ENCODE measurements around the gene SCN5A. TPM values are rescaled to one million over a fixed set of nuclear protein-coding genes. Genes with fewer than 3 reads are reported as not detected.

SCN5A gene
- total RNA-seq, 4 donors from 2014 or later, result 0.50 to 1.7 (median 0.81) TPM; not detected in 1

- no peak for TF ChIP-seq POLR2AphosphoS5 (IDR thresholded peaks at IDR 0.05)
- H3K9me3 ChIP-seq, result no peaks in the 10 kb centered on the region
- no peak overlapping the region for H3K27ac ChIP-seq
- no peak overlapping the region for H3K4me3 ChIP-seq
- H3K36me3 ChIP-seq, result no peaks in the 10 kb centered on the region
- H3K4me1 ChIP-seq, result no peaks in the 10 kb centered on the region
- no peaks in the 10 kb centered on the region for H3K27me3 ChIP-seq
- no peak for ATAC-seq
- WGBS, 2 donors (ENCODE audit: low coverage in 1 of 2), result 100% methylated on average over 2 of the region's 6 CpGs; no CpG with 5 or more reads in 1 of the 2 donors
Measured at GRCh38 chr3:38582316-38582715, 67.2 kb downstream of the SCN5A start.

DNA sequence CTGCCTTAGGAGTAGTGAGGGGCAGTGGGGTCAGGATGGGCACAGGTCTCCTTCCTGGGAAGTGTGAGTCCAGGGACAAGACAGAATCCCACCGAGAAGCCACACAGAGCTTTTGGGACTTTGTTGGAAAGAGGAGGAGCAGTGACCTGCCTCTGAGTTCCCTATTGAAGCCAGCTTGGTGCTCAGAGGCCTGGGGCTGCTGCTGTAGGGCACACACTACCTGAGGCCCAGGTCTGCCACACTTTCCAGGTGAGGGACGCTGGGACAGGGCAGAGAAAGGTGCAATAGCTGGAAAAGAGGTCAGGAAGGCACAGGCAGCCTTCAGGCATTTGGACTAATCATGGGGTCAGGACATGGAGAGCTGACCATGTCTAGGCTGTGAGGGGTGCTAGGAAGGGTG lies 67.7 kb downstream of the SCN5A start:
- Histone ChIP-seq H3K27me3 (no peaks in the 10 kb centered on the region), H3K36me3 (no peaks in the 10 kb centered on the region), H3K4me1 (no peaks in the 10 kb centered on the region)

DNA sequence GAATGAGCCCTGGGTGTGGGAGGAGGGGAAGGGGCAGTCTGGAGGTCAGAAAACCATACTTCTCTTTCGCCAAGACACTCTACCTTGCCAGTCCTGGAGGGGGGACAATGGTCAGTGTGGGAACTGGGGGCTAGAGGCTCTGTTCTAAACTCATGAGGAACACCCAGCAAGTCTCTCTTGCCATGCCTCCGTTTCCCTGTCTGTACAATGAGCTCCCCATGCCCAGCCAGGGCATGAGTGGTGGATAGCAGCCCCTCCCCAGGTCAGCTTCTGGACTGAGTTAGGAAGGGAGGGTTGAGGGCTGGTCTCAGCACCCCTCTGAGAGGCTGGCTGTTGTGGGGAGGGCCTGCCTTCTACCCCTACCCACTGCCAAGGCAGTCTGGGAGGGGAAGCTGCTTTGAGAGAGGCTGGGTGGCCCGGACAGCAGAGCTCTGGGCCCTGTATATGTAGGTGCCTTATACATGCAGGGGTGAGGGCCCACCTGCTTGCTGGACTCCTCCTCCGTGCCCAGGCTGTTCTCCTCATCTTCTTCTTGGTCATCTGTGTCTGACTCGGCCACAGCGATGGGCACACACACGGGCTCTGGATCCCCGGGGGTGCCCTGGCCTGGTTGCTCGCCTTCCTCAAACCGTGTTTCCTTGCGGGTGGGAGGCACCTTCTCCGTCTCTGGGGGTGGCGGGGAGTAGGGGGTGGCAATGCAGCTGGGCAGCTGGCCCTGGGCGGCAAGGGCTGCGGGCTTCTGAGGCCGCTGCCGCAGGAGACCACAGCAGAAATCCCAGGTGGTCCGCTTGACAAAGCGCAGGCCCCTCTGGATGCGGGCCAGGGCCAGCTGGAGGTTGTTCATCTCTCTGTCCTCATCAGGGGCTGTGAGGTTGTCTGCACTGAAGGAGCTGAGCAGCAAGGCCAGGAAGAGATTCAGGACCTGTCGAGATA lies 68.8 kb downstream of the SCN5A start:
- Histone ChIP-seq H3K27me3 (peaks cover 3% of the 10 kb centered on the region), H3K27ac (no peak overlapping the region), H3K36me3 (no peaks in the 10 kb centered on the region), H3K4me1 (no peaks in the 10 kb centered on the region), H3K4me3 (no peak overlapping the region), H3K9me3 (no peaks in the 10 kb centered on the region)
- TF ChIP-seq, protein P1, sequence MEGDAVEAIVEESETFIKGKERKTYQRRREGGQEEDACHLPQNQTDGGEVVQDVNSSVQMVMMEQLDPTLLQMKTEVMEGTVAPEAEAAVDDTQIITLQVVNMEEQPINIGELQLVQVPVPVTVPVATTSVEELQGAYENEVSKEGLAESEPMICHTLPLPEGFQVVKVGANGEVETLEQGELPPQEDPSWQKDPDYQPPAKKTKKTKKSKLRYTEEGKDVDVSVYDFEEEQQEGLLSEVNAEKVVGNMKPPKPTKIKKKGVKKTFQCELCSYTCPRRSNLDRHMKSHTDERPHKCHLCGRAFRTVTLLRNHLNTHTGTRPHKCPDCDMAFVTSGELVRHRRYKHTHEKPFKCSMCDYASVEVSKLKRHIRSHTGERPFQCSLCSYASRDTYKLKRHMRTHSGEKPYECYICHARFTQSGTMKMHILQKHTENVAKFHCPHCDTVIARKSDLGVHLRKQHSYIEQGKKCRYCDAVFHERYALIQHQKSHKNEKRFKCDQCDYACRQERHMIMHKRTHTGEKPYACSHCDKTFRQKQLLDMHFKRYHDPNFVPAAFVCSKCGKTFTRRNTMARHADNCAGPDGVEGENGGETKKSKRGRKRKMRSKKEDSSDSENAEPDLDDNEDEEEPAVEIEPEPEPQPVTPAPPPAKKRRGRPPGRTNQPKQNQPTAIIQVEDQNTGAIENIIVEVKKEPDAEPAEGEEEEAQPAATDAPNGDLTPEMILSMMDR (IDR thresholded peaks at IDR 0.05), result no peak
- TF ChIP-seq POLR2AphosphoS5 (IDR thresholded peaks at IDR 0.05), result no peak
- TF ChIP-seq EP300 (IDR thresholded peaks at IDR 0.05), result no peak
- TF ChIP-seq POLR2A (IDR thresholded peaks at IDR 0.05), result no peak
- no peak for ATAC-seq
- WGBS, 2 donors (ENCODE audit: low coverage in 1 of 2), result 0 to 72% methylated on average over 1 to 2 of the region's 21 CpGs

More for the DNA sequence above, 67.7 kb downstream of the SCN5A start:
- H3K4me3 ChIP-seq, result no peak overlapping the region
- WGBS, 2 donors (ENCODE audit: low coverage in 1 of 2), result no CpG with 5 or more reads among the region's 2 CpGs
- ATAC-seq, result no peak
- H3K9me3 ChIP-seq, result no peaks in the 10 kb centered on the region
- no peak for TF ChIP-seq POLR2A (IDR thresholded peaks at IDR 0.05)
- TF ChIP-seq EP300 (IDR thresholded peaks at IDR 0.05), result no peak
- TF ChIP-seq, protein P1 (IDR thresholded peaks at IDR 0.05), result no peak
- TF ChIP-seq POLR2AphosphoS5 (IDR thresholded peaks at IDR 0.05), result no peak
- no peak overlapping the region for H3K27ac ChIP-seq

DNA sequence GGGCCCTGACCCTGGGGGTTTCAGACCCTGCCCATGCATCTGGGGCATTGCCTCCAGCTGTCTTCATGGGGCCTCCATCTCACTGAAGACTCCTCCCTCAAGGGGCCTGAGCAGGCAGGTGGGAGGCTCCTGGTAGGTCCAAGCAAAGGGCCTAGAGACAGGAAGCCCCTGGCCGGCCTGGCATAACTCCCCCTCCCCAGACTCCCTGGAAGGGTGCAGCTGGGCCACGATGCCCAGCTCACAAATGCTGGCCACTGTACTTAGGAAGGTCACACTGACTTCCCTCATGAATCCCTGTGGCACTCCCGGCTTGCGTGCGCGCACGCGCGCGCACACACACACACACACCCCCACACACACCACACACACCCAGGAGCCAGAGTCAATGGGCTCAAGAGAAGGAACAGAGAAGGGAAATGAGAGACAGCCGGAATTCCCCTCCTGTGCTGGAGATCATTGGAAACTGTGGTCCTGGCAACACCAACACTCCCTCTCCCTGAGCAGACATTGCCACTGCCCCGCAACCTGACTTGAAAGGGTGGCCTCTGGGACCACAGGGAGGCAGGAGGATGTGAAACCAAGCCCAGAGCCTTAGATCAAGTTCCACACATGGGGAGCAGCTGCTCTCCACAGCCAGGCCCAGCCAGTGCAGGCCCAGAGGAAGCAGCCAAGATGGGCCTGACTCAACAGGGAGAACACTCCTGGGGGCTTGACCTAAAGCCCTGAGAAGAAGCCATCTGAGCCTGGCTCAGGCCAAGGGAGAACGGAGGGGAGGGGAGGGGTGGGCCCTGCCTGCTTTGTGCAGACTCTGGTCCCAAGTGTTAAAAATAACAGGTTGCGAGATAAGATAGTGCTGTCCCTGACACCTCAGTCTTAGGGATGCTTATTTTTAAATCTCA lies 69.7 kb downstream of the SCN5A start:
- Histone ChIP-seq H3K27ac (no peak overlapping the region), H3K27me3 (peaks cover 3% of the 10 kb centered on the region), H3K36me3 (no peaks in the 10 kb centered on the region), H3K4me1 (no peaks in the 10 kb centered on the region), H3K4me3 (no peak overlapping the region), H3K9me3 (no peaks in the 10 kb centered on the region)
- TF ChIP-seq POLR2A (IDR thresholded peaks at IDR 0.05) (no peak), POLR2AphosphoS5 (IDR thresholded peaks at IDR 0.05) (no peak), EP300 (IDR thresholded peaks at IDR 0.05) (no peak)
- TF ChIP-seq, protein P1 (IDR thresholded peaks at IDR 0.05), result no peak
- no peak for ATAC-seq
- 38 to 65% methylated on average over 1 to 4 of the region's 14 CpGs for WGBS, 2 donors (ENCODE audit: low coverage in 1 of 2)

DNA sequence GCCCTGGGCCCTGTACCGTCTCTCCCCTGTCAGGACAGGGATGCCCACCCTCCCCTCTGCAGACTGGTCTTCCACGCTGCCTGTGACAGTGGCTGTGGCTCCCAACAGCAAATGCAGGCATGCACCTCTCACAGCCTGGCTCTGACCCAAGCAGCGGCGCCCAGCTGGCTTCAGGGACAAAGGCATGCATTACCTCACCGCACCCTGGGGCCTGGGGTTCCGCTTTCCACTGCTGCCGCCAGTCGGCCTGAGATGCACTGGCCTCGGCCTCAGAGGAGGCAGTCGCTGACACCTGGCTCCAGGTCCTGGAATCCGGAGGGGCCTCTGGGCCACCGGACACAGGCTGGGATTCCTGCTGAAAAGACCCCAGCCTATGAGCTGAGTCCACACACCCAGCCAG lies 70.3 kb downstream of the SCN5A start:
- H3K4me1 ChIP-seq, result no peaks in the 10 kb centered on the region
- H3K36me3 ChIP-seq, result no peaks in the 10 kb centered on the region
- H3K9me3 ChIP-seq, result peaks cover 0 to 4% (median 0%) of the 10 kb centered on the region in 3 donors
- no peak for TF ChIP-seq POLR2AphosphoS5 (IDR thresholded peaks at IDR 0.05)
- no peak for TF ChIP-seq EP300 (IDR thresholded peaks at IDR 0.05)
- TF ChIP-seq, protein P1 (IDR thresholded peaks at IDR 0.05), result no peak
- TF ChIP-seq POLR2A (IDR thresholded peaks at IDR 0.05), result no peak
- no peak overlapping the region for H3K4me3 ChIP-seq
- no peak overlapping the region for H3K27ac ChIP-seq
- ATAC-seq, result no peak
- H3K27me3 ChIP-seq, result peaks cover 3% of the 10 kb centered on the region
- 100% methylated on average over 1 of the region's 12 CpGs; no CpG with 5 or more reads in 1 of the 2 donors for WGBS, 2 donors (ENCODE audit: low coverage in 1 of 2)
